OCI-LY7 (cell line): ENCODE data around the gene MRPS34.

Experiments used
- CTCF ChIP-seq: fragments of 200-600 bp; sonication (generic); conservative IDR thresholded peaks from 2 replicates; pipeline ENCODE4 v1.5.1; 2014; ENCODE audit warnings: mild to moderate bottlenecking, antibody characterized with exemption, low read length, moderate library complexity, mixed read lengths
- EZH2phosphoT487 ChIP-seq: fragments of 200-600 bp; sonication (generic); IDR thresholded peaks from 2 replicates; pipeline ENCODE4 v1.6.1; 2018; ENCODE audit warnings: low read depth, borderline replicate concordance, mild to moderate bottlenecking, mixed run types, antibody characterized with exemption, low read length, moderate library complexity, mixed read lengths

GRCh38 chr16:1749152-1750117 lies 23.5 kb downstream of the MRPS34 start:
- TF ChIP-seq CTCF, result no peak
- TF ChIP-seq EZH2phosphoT487, result no peak
